ENCODE data around the gene TEAD4. TPM values are rescaled to one million over a fixed set of nuclear protein-coding genes. Genes with fewer than 3 reads are reported as not detected.

TEAD4 gene
- total RNA-seq, 1 donor from 2014 or later = 4.2 TPM

- TF ChIP-seq, protein P1, sequence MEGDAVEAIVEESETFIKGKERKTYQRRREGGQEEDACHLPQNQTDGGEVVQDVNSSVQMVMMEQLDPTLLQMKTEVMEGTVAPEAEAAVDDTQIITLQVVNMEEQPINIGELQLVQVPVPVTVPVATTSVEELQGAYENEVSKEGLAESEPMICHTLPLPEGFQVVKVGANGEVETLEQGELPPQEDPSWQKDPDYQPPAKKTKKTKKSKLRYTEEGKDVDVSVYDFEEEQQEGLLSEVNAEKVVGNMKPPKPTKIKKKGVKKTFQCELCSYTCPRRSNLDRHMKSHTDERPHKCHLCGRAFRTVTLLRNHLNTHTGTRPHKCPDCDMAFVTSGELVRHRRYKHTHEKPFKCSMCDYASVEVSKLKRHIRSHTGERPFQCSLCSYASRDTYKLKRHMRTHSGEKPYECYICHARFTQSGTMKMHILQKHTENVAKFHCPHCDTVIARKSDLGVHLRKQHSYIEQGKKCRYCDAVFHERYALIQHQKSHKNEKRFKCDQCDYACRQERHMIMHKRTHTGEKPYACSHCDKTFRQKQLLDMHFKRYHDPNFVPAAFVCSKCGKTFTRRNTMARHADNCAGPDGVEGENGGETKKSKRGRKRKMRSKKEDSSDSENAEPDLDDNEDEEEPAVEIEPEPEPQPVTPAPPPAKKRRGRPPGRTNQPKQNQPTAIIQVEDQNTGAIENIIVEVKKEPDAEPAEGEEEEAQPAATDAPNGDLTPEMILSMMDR (IDR thresholded peaks at IDR 0.05; ENCODE audit: insufficient read depth, low read length, severe bottlenecking) = no peak
- peak; percentile 62 for FAIRE-seq
- DNase-seq (ENCODE audit: low read depth) = no peak
- Histone ChIP-seq H3K4me3 (ENCODE audit: low read depth, low read length) (no peak overlapping the region), H3K36me3 (ENCODE audit: control insufficient read depth, insufficient read depth, low read length) (no peaks in the 10 kb centered on the region), H3K27me3 (ENCODE audit: control insufficient read depth, insufficient read depth, low read length) (no peaks in the 10 kb centered on the region)
These were observed 124.2 kb downstream of the TEAD4 start for GRCh38 chr12:3083241-3083920.

GRCh38 chr12:3083921-3084347 is 124.7 kb downstream of the TEAD4 start:
- no peak overlapping the region for H3K4me3 ChIP-seq (ENCODE audit: low read depth, low read length)
- TF ChIP-seq, protein P1 (IDR thresholded peaks at IDR 0.05; ENCODE audit: insufficient read depth, low read length, severe bottlenecking) = no peak
- FAIRE-seq (no peak), DNase-seq (ENCODE audit: low read depth) (no peak)
- no peaks in the 10 kb centered on the region for H3K36me3 ChIP-seq (ENCODE audit: control insufficient read depth, insufficient read depth, low read length)
- no peaks in the 10 kb centered on the region for H3K27me3 ChIP-seq (ENCODE audit: control insufficient read depth, insufficient read depth, low read length)

- TF ChIP-seq, protein P1 (IDR thresholded peaks at IDR 0.05; ENCODE audit: insufficient read depth, low read length, severe bottlenecking) = no peak
- Histone ChIP-seq H3K36me3 (ENCODE audit: control insufficient read depth, insufficient read depth, low read length) (no peaks in the 10 kb centered on the region), H3K27me3 (ENCODE audit: control insufficient read depth, insufficient read depth, low read length) (no peaks in the 10 kb centered on the region), H3K4me3 (ENCODE audit: low read depth, low read length) (no peak overlapping the region)
- FAIRE-seq (no peak), DNase-seq (ENCODE audit: low read depth) (no peak)
These were observed 125.5 kb downstream of the TEAD4 start for GRCh38 chr12:3084742-3085141.

GRCh38 chr12:3085341-3086139 is 126.3 kb downstream of the TEAD4 start:
- DNase-seq (ENCODE audit: low read depth) (no peak), FAIRE-seq (peak; percentile 55)
- Histone ChIP-seq H3K4me3 (ENCODE audit: low read depth, low read length) (no peak overlapping the region), H3K27me3 (ENCODE audit: control insufficient read depth, insufficient read depth, low read length) (no peaks in the 10 kb centered on the region), H3K36me3 (ENCODE audit: control insufficient read depth, insufficient read depth, low read length) (no peaks in the 10 kb centered on the region)
- TF ChIP-seq, protein P1 (IDR thresholded peaks at IDR 0.05; ENCODE audit: insufficient read depth, low read length, severe bottlenecking) = no peak

- no peaks in the 10 kb centered on the region for H3K36me3 ChIP-seq (ENCODE audit: control insufficient read depth, insufficient read depth, low read length)
- no peaks in the 10 kb centered on the region for H3K27me3 ChIP-seq (ENCODE audit: control insufficient read depth, insufficient read depth, low read length)
- no peak for FAIRE-seq
- no peak for DNase-seq (ENCODE audit: low read depth)
- H3K4me3 ChIP-seq (ENCODE audit: low read depth, low read length) = no peak overlapping the region
- TF ChIP-seq, protein P1 (IDR thresholded peaks at IDR 0.05; ENCODE audit: insufficient read depth, low read length, severe bottlenecking) = no peak
These were observed 127.0 kb downstream of the TEAD4 start for GRCh38 chr12:3086211-3086610.

Data from bronchial epithelial cell (primary cell).